OCI-LY3 (cell line): ENCODE results near the gene IMP3.

Experiments
- H2AFZ ChIP-seq: fragments of 200-600, 300-600 bp; shearing (Covaris generic); 2 replicates; pipeline ENCODE4 v1.6.0; 2014; ENCODE audit warnings: antibody characterized with exemption, low read depth, low read length
- H3K27ac ChIP-seq: fragments of 200-600, 300-600 bp; sonication (generic); 2 replicates; pipeline ENCODE4 v1.5.1; 2014; ENCODE audit warnings: mild to moderate bottlenecking, low read length, moderate library complexity, mixed read lengths
- H3K27me3 ChIP-seq: fragments of 200-600, 300-600 bp; sonication (generic); 2 replicates; pipeline ENCODE4 v1.6.1; 2014; ENCODE audit warnings: low read depth, low read length, mixed read lengths
- H3K36me3 ChIP-seq: fragments of 200-600, 300-600 bp; sonication (generic); replicated peaks from 2 replicates; pipeline ENCODE3; 2014; ENCODE audit warnings: low read depth, low read length, mixed read lengths
- H3K4me1 ChIP-seq: fragments of 300-600, 200-600 bp; sonication (generic); 2 replicates; pipeline ENCODE4 v1.6.1; 2014; ENCODE audit warnings: low read length, mixed read lengths
- H3K4me2 ChIP-seq: fragments of 200-600, 300-600 bp; sonication (generic); 2 replicates; pipeline ENCODE4 v1.6.1; 2014; ENCODE audit warnings: low read length, mixed read lengths
- H3K4me3 ChIP-seq: fragments of 300-600, 200-600 bp; sonication (generic); 2 replicates; pipeline ENCODE4 v1.5.1; 2014; ENCODE audit warnings: antibody characterized with exemption, mild to moderate bottlenecking, low read length, moderate library complexity
- H3K79me2 ChIP-seq: fragments of 300-600, 200-600 bp; shearing (Covaris generic); 2 replicates; pipeline ENCODE4 v1.6.1; 2014; ENCODE audit warnings: mild to moderate bottlenecking, low read length, mixed read lengths
- H3K9ac ChIP-seq: fragments of 300-600, 200-600 bp; shearing (Covaris generic); 2 replicates; pipeline ENCODE4 v1.6.0; 2014; ENCODE audit warnings: mild to moderate bottlenecking, low read length, moderate library complexity
- H3K9me3 ChIP-seq: fragments of 200-600, 300-600 bp; shearing (Covaris generic); 2 replicates; pipeline ENCODE4 v1.6.1; 2014; ENCODE audit warnings: low read length, mixed read lengths; ENCODE audit not compliant: insufficient read depth
- H4K20me1 ChIP-seq: fragments of 200-600, 300-600 bp; sonication (generic); 2 replicates; pipeline ENCODE4 v1.6.1; 2016; ENCODE audit warnings: low read length, mixed read lengths; ENCODE audit not compliant: insufficient read depth
- CTCF ChIP-seq: fragments of 200-600, 300-600 bp; sonication (generic); IDR thresholded peaks from 2 replicates; pipeline ENCODE4 v1.5.1; 2014; ENCODE audit warnings: antibody characterized with exemption, low read length, low read depth
- EZH2phosphoT487 ChIP-seq: fragments of 200-600 bp; shearing (Covaris generic); IDR thresholded peaks from 2 replicates; pipeline ENCODE4 v1.6.1; 2018; ENCODE audit warnings: antibody characterized with exemption, mixed run types, low read depth

IMP3 gene

GRCh38 chr15:75646944-75647364, 6.9 kb upstream of the IMP3 start:
- no peaks in the 10 kb centered on the region for H4K20me1 ChIP-seq
- peak overlapping the region; percentile 88 for H2AFZ ChIP-seq
- peak overlapping the region; percentile 64 for H3K9ac ChIP-seq
- peak overlapping the region; percentile 87 for H3K4me3 ChIP-seq
- H3K9me3 ChIP-seq = no peaks in the 10 kb centered on the region
- H3K4me2 ChIP-seq = peak overlapping the region; percentile 71
- H3K27me3 ChIP-seq = peaks cover 29% of the 10 kb centered on the region
- H3K4me1 ChIP-seq = peaks cover 7% of the 10 kb centered on the region; the same call in 1 of the 2 replicates
- no peaks in the 10 kb centered on the region for H3K79me2 ChIP-seq
- no peak overlapping the region for H3K27ac ChIP-seq
- no peak for TF ChIP-seq CTCF
- no peak for TF ChIP-seq EZH2phosphoT487
- H3K36me3 ChIP-seq = no peaks in the 10 kb centered on the region

- no peak overlapping the region; the same call in 1 of the 2 replicates for H3K9ac ChIP-seq
- no peaks in the 10 kb centered on the region for H4K20me1 ChIP-seq
- H3K4me3 ChIP-seq = peak overlapping the region; percentile 87
- peak overlapping the region; percentile 71 for H3K4me2 ChIP-seq
- H3K27me3 ChIP-seq = peaks cover 29% of the 10 kb centered on the region
- TF ChIP-seq EZH2phosphoT487 (no peak), CTCF (no peak)
- no peaks in the 10 kb centered on the region for H3K79me2 ChIP-seq
- H3K36me3 ChIP-seq = no peaks in the 10 kb centered on the region
- peak overlapping the region; percentile 88; the same call in 1 of the 2 replicates for H2AFZ ChIP-seq
- H3K27ac ChIP-seq = no peak overlapping the region
- peaks cover 10% of the 10 kb centered on the region; the same call in 1 of the 2 replicates for H3K4me1 ChIP-seq
- no peaks in the 10 kb centered on the region for H3K9me3 ChIP-seq
These were observed 6.3 kb upstream of the IMP3 start for GRCh38 chr15:75646112-75646943.

- Histone ChIP-seq H3K27me3 (peaks cover 29% of the 10 kb centered on the region), H3K9me3 (no peaks in the 10 kb centered on the region), H3K4me3 (no peak overlapping the region), H4K20me1 (no peaks in the 10 kb centered on the region), H3K79me2 (peaks cover 6% of the 10 kb centered on the region), H3K4me1 (peaks cover 10% of the 10 kb centered on the region; the same call in 1 of the 2 replicates), H3K4me2 (no peak overlapping the region), H2AFZ (no peak overlapping the region), H3K36me3 (no peaks in the 10 kb centered on the region), H3K27ac (no peak overlapping the region), H3K9ac (no peak overlapping the region)
- TF ChIP-seq CTCF (no peak), EZH2phosphoT487 (no peak)
These were observed 4.4 kb upstream of the IMP3 start for GRCh38 chr15:75644376-75644775.

GRCh38 chr15:75641603-75642002, 1.6 kb upstream of the IMP3 start:
- H3K27ac ChIP-seq = no peak overlapping the region
- H3K36me3 ChIP-seq = peaks cover 19% of the 10 kb centered on the region
- H3K9me3 ChIP-seq = no peaks in the 10 kb centered on the region
- peaks cover 33% of the 10 kb centered on the region for H3K79me2 ChIP-seq
- no peak overlapping the region for H3K4me3 ChIP-seq
- H4K20me1 ChIP-seq = peaks cover 18% of the 10 kb centered on the region
- H3K27me3 ChIP-seq = peaks cover 8% of the 10 kb centered on the region
- no peak overlapping the region for H3K9ac ChIP-seq
- H3K4me2 ChIP-seq = no peak overlapping the region
- H2AFZ ChIP-seq = no peak overlapping the region
- peaks cover 15% of the 10 kb centered on the region for H3K4me1 ChIP-seq
- TF ChIP-seq EZH2phosphoT487 = no peak
- no peak for TF ChIP-seq CTCF
